K562 (cell line): ENCODE results near the gene TRAF3IP1. TPM values are rescaled to one million over a fixed set of nuclear protein-coding genes. Genes with fewer than 3 reads are reported as not detected.

Source experiments
- ATAC-seq: fragments of 200-7000 bp; cut with Tn5 transposase; 3 replicates; pipeline ENCODE4 v1.9.1; 2020; ENCODE audit warnings: moderate library complexity
- BruUV-seq: library from RNA; stranded (reverse); fragments of 400-500 nt; replicated peaks from 2 replicates; lab custom pipeline; 2021; lab: Mats Ljungman, UMichigan
- CTCF ChIA-PET: fragments of 300-600 bp; formaldehyde crosslinking; extraction: SDS; loops from one replicate; lab custom pipeline; 2021; ENCODE audit warnings: low intra/inter-chr PET ratio; lab: Yijun Ruan, JAX
- POLR2A ChIA-PET: fragments of 300-600, 350-650 bp; sonication (Branson Sonifier 250); formaldehyde crosslinking; extraction: SDS; loops from one replicate; lab custom pipeline; 2021; ENCODE audit warnings: antibody characterized with exemption, inconsistent platforms; lab: Yijun Ruan, JAX
- DNase-seq, 4 experiments: peaks; one replicate each; pipeline versions ENCODE4 v3.0.0 to v3.0.0-alpha.2; 2011 to 2018; ENCODE audit warnings: low spot score in 3 of 4, mixed read lengths in 3 of 4; ENCODE audit errors: extremely low read depth in 1 of 4
- FAIRE-seq: peaks from 2 replicates; lab custom pipeline; 2011; peaks lifted over from hg19 to GRCh38; lab: Jason Lieb, UNC
- H2AFZ ChIP-seq: 2 replicates; pipeline ENCODE4 v1.6.0; 2011; ENCODE audit warnings: low read depth, low read length, control low read depth, inconsistent platforms
- H3K27ac ChIP-seq: fragments of 200-600 bp; 3 replicates; pipeline ENCODE4 v1.8.0; 2011; ENCODE audit warnings: low read depth, mild to moderate bottlenecking, control low read depth, inconsistent platforms, low read length, moderate library complexity, mixed read lengths; ENCODE audit errors: extremely low read depth
- H3K27me3 ChIP-seq, 2 experiments: fragments of 300-600 bp in 1 of 2; 2 replicates in 1 of 2; 3 replicates in 1 of 2; pipeline versions ENCODE4 v1.6.0 to v1.8.0; 2011; ENCODE audit warnings: inconsistent platforms in 2 of 2, low read length in 2 of 2, mild to moderate bottlenecking in 1 of 2, mixed read lengths in 1 of 2, moderate library complexity in 1 of 2; ENCODE audit not compliant: control insufficient read depth in 2 of 2, insufficient read depth in 2 of 2
- H3K36me3 ChIP-seq: fragments of 300-600 bp; 3 replicates; pipeline ENCODE4 v1.8.0; 2011; ENCODE audit warnings: mild to moderate bottlenecking, low read length, inconsistent platforms; ENCODE audit not compliant: control insufficient read depth, insufficient read depth
- H3K4me1 ChIP-seq, 2 experiments: fragments of 200-600 bp in 1 of 2; replicated peaks in 1 of 2; 2 replicates in 1 of 2; 3 replicates in 1 of 2; pipeline versions ENCODE4 v1.5.1 to v1.8.0; 2011; ENCODE audit warnings: inconsistent platforms in 2 of 2, low read length in 2 of 2, mild to moderate bottlenecking in 1 of 2, mixed read lengths in 1 of 2, moderate library complexity in 1 of 2; ENCODE audit not compliant: control insufficient read depth in 2 of 2, insufficient read depth in 2 of 2
- H3K4me2 ChIP-seq: 2 replicates; pipeline ENCODE4 v1.6.1; 2011; ENCODE audit warnings: low read length, control low read depth, inconsistent platforms, mixed read lengths; ENCODE audit not compliant: insufficient read depth
- H3K4me3 ChIP-seq: fragments of 200-600 bp; sonication (generic), shearing (Covaris generic); 2 replicates; pipeline ENCODE4 v1.5.1; 2016; ENCODE audit warnings: control low read depth, inconsistent platforms
- H3K79me2 ChIP-seq: fragments of 200-600 bp; 3 replicates; pipeline ENCODE4 v1.8.0; 2011; ENCODE audit warnings: low read length, inconsistent platforms; ENCODE audit not compliant: control insufficient read depth, insufficient read depth
- H3K9ac ChIP-seq, 2 experiments: 2 replicates each; pipeline versions ENCODE4 v1.6.0 to v1.6.1; 2011; ENCODE audit warnings: low read depth in 2 of 2, low read length in 2 of 2, control low read depth in 1 of 2, inconsistent platforms in 1 of 2, mild to moderate bottlenecking in 1 of 2, mixed read lengths in 1 of 2; ENCODE audit not compliant: insufficient read depth in 1 of 2
- H3K9me1 ChIP-seq: one replicate; pipeline ENCODE4 v1.6.0; 2011; ENCODE audit warnings: inconsistent platforms, mild to moderate bottlenecking, low read length, moderate library complexity; ENCODE audit not compliant: control insufficient read depth, insufficient read depth
- H3K9me3 ChIP-seq: replicated peaks from 2 replicates; pipeline ENCODE4 v1.5.1; 2011; ENCODE audit warnings: low read depth, low read length, inconsistent platforms; ENCODE audit not compliant: control insufficient read depth, insufficient read depth
- H4K20me1 ChIP-seq: replicated peaks from 2 replicates; pipeline ENCODE4 v1.6.1; 2011; ENCODE audit warnings: low read length, inconsistent platforms, mixed read lengths; ENCODE audit not compliant: control insufficient read depth, insufficient read depth
- ATF7 ChIP-seq: fragments of 450-650 bp; IDR thresholded peaks from 2 replicates; pipeline ENCODE4 v1.7.1; 2014; ENCODE audit warnings: mild to moderate bottlenecking, moderate library complexity
- CBFA2T3 ChIP-seq: fragments of 450-650 bp; IDR thresholded peaks from 2 replicates; pipeline ENCODE4 v1.6.1; 2017
- ELF4 ChIP-seq: fragments of 450-650 bp; formaldehyde crosslinking; IDR thresholded peaks from 2 replicates; pipeline ENCODE4 v1.4.0; 2022; ENCODE audit warnings: missing genetic modification characterization
- FOS ChIP-seq: IDR thresholded peaks from 3 replicates; pipeline ENCODE4 v1.6.1; 2011; ENCODE audit not compliant: insufficient read length; ENCODE audit errors: extremely low read depth
- GABPA ChIP-seq: fragments of 200-800 bp; sonication (Bioruptor generic); conservative IDR thresholded peaks from 2 replicates; pipeline ENCODE4 v1.6.1; 2016; ENCODE audit warnings: low read depth, missing genetic modification characterization, missing compliant biosample characterization
- HLTF ChIP-seq: fragments of 450-650 bp; IDR thresholded peaks from 2 replicates; pipeline ENCODE4 v1.6.1; 2016
- HOXB6 ChIP-seq: fragments of 250-450 bp; sonication (Bioruptor Pico); IDR thresholded peaks from 2 replicates; pipeline ENCODE4 v1.5.1; 2022; ENCODE audit warnings: mild to moderate bottlenecking, borderline replicate concordance
- KDM2B ChIP-seq: fragments of 250-450 bp; sonication (Bioruptor Pico); IDR thresholded peaks from 2 replicates; pipeline ENCODE4 v1.8.0; 2021; ENCODE audit warnings: mild to moderate bottlenecking, moderate library complexity
- POLR2AphosphoS2 ChIP-seq: IDR thresholded peaks from 2 replicates; pipeline ENCODE4 v1.6.1; 2012; ENCODE audit warnings: low read length, improper control_type of control experiment
- SMARCB1 ChIP-seq: IDR thresholded peaks from 2 replicates; pipeline ENCODE4 v1.6.1; 2011; ENCODE audit warnings: improper control_type of control experiment, low read depth; ENCODE audit not compliant: insufficient read length
- ZNF316 ChIP-seq: fragments of 450-650 bp; IDR thresholded peaks from 2 replicates; pipeline ENCODE4 v1.6.1; 2016
- ZNF77 ChIP-seq: fragments of 250-450 bp; sonication (Bioruptor Pico); IDR thresholded peaks from 2 replicates; pipeline ENCODE4 v1.5.0; 2020
- ZNF830 ChIP-seq: fragments of 250-450 bp; sonication (Bioruptor Pico); IDR thresholded peaks from 2 replicates; pipeline ENCODE4 v1.5.0; 2021; ENCODE audit warnings: mild to moderate bottlenecking
- ZSCAN32 ChIP-seq: fragments of 450-650 bp; formaldehyde crosslinking; IDR thresholded peaks from 2 replicates; pipeline ENCODE4 v1.4.0; 2020; ENCODE audit warnings: mild to moderate bottlenecking, moderate library complexity
- WGBS: fragments of 100-300 bp; shearing (Covaris generic); methylation state at CpG from one replicate; pipeline ENCODE4 v1.1.6; 2016; ENCODE audit warnings: low coverage, mixed read lengths; ENCODE audit not compliant: insufficient coverage; ENCODE audit errors: missing lambda C conversion rate; 5-methylcytosine and 5-hydroxymethylcytosine counted together
- in situ Hi-C: fragments of 300-500 bp; cut with MboI; formaldehyde crosslinking; loops from 4 replicates; pipeline ENCODE4 v1.15.0; 2018; ENCODE audit warnings: inconsistent platforms, mixed read lengths
- intact Hi-C: fragments of 100-400 bp; cut with micrococcal nuclease; formaldehyde crosslinking; loops from 2 replicates; pipeline ENCODE4 v1.14.2; 2022
- polyA plus RNA-seq, 8 experiments: library from polyadenylated mRNA; depleted of rRNA in 4 of 8; stranded (reverse) in 5 of 8; unstranded in 3 of 8; fragments of >200 nt; fragmentation: Nextera tagmentation in 2 of 8; fragmentation: Illumina TruSeq in 1 of 8; extraction: Ambion mirVana in 2 of 8; extraction: Trizol in 1 of 8; gene quantifications; 2 replicates each; pipeline versions ENCODE4 v1.2.1 to v1.2.3, GENCODE V29; 2011 to 2014; ENCODE audit warnings: inconsistent platforms in 1 of 8, missing spikeins in 1 of 8
- total RNA-seq, 7 experiments: library from RNA; depleted of rRNA in 6 of 7; stranded (reverse); fragments of >200 nt in 6 of 7; fragmentation: Illumina TruSeq in 2 of 7; extraction: Trizol in 2 of 7; gene quantifications; 2 replicates each; pipeline versions ENCODE4 v1.2.1 to v1.2.3, GENCODE V29; 2011 to 2021; ENCODE audit warnings: low replicate concordance in 1 of 7
- TF ChIP-seq, protein P1 (sequence below): fragments of 200-800 bp; sonication (Bioruptor generic); IDR thresholded peaks from 2 replicates; pipeline ENCODE4 v1.6.1; 2017; ENCODE audit warnings: missing genetic modification characterization, missing compliant biosample characterization
- TF ChIP-seq, protein P2 (sequence below): fragments of 450-650 bp; IDR thresholded peaks from 2 replicates; pipeline ENCODE4 v1.6.1; 2016; ENCODE audit warnings: mild to moderate bottlenecking

Gene TRAF3IP1
- total and polyA plus RNA-seq, 9 of the 15 experiments (the other 6 are each of a cell fraction or from before 2014, with no cell fraction given) = 1.3 to 7.4 (median 3.4) TPM

GRCh38 chr2:238380336-238380735 is 60.0 kb downstream of the TRAF3IP1 start:
- intact Hi-C loops = no loop called here
- BruUV-seq = no TSS peak
- H3K36me3 ChIP-seq = no peaks in the 10 kb centered on the region
- in situ Hi-C loops = no loop called here
- WGBS = 74% methylated on average over 6 of the region's 7 CpGs
- ChIA-PET POLR2A (no interaction called here), CTCF (no interaction called here)
- DNase-seq = no peak
- no peak overlapping the region for H2AFZ ChIP-seq
- peaks cover 6 to 9% of the 10 kb centered on the region in 2 experiments; a peak in 4 of 5 replicates for H3K4me1 ChIP-seq
- no peaks in the 10 kb centered on the region for H3K79me2 ChIP-seq
- H3K9me3 ChIP-seq = no peaks in the 10 kb centered on the region
- no peak for ATAC-seq
- no peak for TF ChIP-seq FOS
- TF ChIP-seq, all 486 proteins: peak for 0
- Histone ChIP-seq H3K4me2 (no peak overlapping the region), H4K20me1 (no peaks in the 10 kb centered on the region), H3K4me3 (no peak overlapping the region), H3K9ac (no peak overlapping the region), H3K9me1 (no peaks in the 10 kb centered on the region), H3K27ac (no peak overlapping the region), H3K27me3 (no peaks in the 10 kb centered on the region)
- no peak for FAIRE-seq

DNA sequence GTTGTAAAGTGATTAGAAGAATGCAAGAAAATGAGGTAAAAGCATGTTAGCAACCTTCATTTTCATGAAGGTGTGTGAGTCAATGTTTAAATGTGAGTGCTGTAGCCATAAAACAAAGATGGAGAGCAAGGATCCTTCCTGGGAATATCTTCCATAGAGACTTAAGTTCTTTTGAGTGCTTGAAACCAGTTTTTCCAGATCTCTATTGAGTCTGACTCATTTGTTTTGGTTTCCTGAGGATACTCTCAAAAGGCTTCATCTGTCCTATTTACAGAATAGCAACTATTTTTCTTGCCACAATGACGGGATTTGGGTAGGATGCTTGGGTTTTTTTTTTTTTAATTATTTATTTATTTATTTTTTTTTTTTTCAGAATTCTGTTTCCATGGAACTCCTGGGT is 60.5 kb downstream of the TRAF3IP1 start:
- ChIA-PET POLR2A (no interaction called here), CTCF (no interaction called here)
- no peaks in the 10 kb centered on the region for H3K36me3 ChIP-seq
- peaks cover 6 to 9% of the 10 kb centered on the region in 2 experiments; a peak in 4 of 5 replicates for H3K4me1 ChIP-seq
- H3K9me1 ChIP-seq = no peaks in the 10 kb centered on the region
- H3K9me3 ChIP-seq = no peaks in the 10 kb centered on the region
- FAIRE-seq (no peak), ATAC-seq (no peak), DNase-seq (no peak)
- no peak overlapping the region for H3K4me2 ChIP-seq
- BruUV-seq = no TSS peak
- in situ Hi-C loops (no loop called here), intact Hi-C loops (no loop called here)
- no peak overlapping the region for H2AFZ ChIP-seq
- 64% methylated on average over 1 of the region's 1 CpG for WGBS
- H3K79me2 ChIP-seq = no peaks in the 10 kb centered on the region
- no peak overlapping the region for H3K9ac ChIP-seq
- no peaks in the 10 kb centered on the region for H4K20me1 ChIP-seq
- H3K27me3 ChIP-seq = no peaks in the 10 kb centered on the region
- no peak overlapping the region for H3K27ac ChIP-seq
- no peak overlapping the region for H3K4me3 ChIP-seq
- TF ChIP-seq, protein P1, sequence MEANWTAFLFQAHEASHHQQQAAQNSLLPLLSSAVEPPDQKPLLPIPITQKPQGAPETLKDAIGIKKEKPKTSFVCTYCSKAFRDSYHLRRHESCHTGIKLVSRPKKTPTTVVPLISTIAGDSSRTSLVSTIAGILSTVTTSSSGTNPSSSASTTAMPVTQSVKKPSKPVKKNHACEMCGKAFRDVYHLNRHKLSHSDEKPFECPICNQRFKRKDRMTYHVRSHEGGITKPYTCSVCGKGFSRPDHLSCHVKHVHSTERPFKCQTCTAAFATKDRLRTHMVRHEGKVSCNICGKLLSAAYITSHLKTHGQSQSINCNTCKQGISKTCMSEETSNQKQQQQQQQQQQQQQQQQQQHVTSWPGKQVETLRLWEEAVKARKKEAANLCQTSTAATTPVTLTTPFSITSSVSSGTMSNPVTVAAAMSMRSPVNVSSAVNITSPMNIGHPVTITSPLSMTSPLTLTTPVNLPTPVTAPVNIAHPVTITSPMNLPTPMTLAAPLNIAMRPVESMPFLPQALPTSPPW (CRISPR knock-in tag) = no peak
- TF ChIP-seq HLTF = no peak
- TF ChIP-seq KDM2B (CRISPR knock-in tag) = no peak
- no peak for TF ChIP-seq POLR2AphosphoS2
- TF ChIP-seq ELF4 (CRISPR knock-in tag) = no peak
- TF ChIP-seq ZSCAN32 (CRISPR knock-in tag) = no peak
- no peak for TF ChIP-seq ZNF830
- TF ChIP-seq, protein P2, sequence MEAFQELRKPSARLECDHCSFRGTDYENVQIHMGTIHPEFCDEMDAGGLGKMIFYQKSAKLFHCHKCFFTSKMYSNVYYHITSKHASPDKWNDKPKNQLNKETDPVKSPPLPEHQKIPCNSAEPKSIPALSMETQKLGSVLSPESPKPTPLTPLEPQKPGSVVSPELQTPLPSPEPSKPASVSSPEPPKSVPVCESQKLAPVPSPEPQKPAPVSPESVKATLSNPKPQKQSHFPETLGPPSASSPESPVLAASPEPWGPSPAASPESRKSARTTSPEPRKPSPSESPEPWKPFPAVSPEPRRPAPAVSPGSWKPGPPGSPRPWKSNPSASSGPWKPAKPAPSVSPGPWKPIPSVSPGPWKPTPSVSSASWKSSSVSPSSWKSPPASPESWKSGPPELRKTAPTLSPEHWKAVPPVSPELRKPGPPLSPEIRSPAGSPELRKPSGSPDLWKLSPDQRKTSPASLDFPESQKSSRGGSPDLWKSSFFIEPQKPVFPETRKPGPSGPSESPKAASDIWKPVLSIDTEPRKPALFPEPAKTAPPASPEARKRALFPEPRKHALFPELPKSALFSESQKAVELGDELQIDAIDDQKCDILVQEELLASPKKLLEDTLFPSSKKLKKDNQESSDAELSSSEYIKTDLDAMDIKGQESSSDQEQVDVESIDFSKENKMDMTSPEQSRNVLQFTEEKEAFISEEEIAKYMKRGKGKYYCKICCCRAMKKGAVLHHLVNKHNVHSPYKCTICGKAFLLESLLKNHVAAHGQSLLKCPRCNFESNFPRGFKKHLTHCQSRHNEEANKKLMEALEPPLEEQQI = no peak
- no peak for TF ChIP-seq ZNF316
- no peak for TF ChIP-seq HOXB6
- no peak for TF ChIP-seq CBFA2T3
- TF ChIP-seq ZNF77 (CRISPR knock-in tag) = no peak
- TF ChIP-seq SMARCB1 = no peak
- TF ChIP-seq GABPA (tag) = no peak
- TF ChIP-seq ATF7 = no peak
